Natural killer cell (primary cell): ENCODE data around the gene KLK2. TPM values are rescaled to one million over a fixed set of nuclear protein-coding genes. Genes with fewer than 3 reads are reported as not detected.

Experiments
- ATAC-seq, 3 donors: fragments of 150-1000 bp in 2 of 3; fragments of 200-7000 bp in 1 of 3; cut with Tn5 transposase; 1 replicate in 1 of 3; 2 replicates in 2 of 3; pipeline ENCODE4 v1.10.0; 2021; ENCODE audit warnings: mild to moderate bottlenecking in 2 of 3, moderate library complexity in 2 of 3
- DNase-seq, 2 donors: peaks; one replicate each; pipeline versions ENCODE4 v3.0.0 to v3.0.0-alpha.2; 2013 to 2021; ENCODE audit warnings: mixed read lengths in 1 of 2
- H3K27ac ChIP-seq: one replicate; pipeline ENCODE4 v1.5.1; 2013; ENCODE audit warnings: mild to moderate bottlenecking, low read length
- H3K27me3 ChIP-seq: one replicate; pipeline ENCODE4 v1.6.1; 2013; ENCODE audit warnings: low read length; ENCODE audit not compliant: control insufficient read depth, insufficient read depth
- H3K36me3 ChIP-seq: one replicate; pipeline ENCODE4 v1.6.1; 2013; ENCODE audit warnings: low read length; ENCODE audit not compliant: control insufficient read depth, insufficient read depth
- H3K4me1 ChIP-seq: one replicate; pipeline ENCODE4 v1.6.1; 2013; ENCODE audit warnings: low read length; ENCODE audit not compliant: control insufficient read depth, insufficient read depth
- H3K4me3 ChIP-seq: one replicate; pipeline ENCODE4 v1.5.1; 2013; ENCODE audit warnings: low read length
- H3K9me3 ChIP-seq: one replicate; pipeline ENCODE4 v1.6.1; 2013; ENCODE audit warnings: low read length; ENCODE audit not compliant: control insufficient read depth, insufficient read depth
- H3K27ac Mint-ChIP-seq, 2 donors: one replicate each; pipeline ENCODE4 v1.8.0; 2022; ENCODE audit warnings: mild to moderate bottlenecking in 2 of 2, mixed read lengths in 2 of 2, moderate library complexity in 1 of 2
- H3K27me3 Mint-ChIP-seq, 2 donors: one replicate each; pipeline ENCODE4 v1.8.0; 2022; ENCODE audit warnings: low read depth in 2 of 2, mixed read lengths in 2 of 2
- H3K36me3 Mint-ChIP-seq: one replicate; pipeline ENCODE4 v1.8.0; 2022; ENCODE audit warnings: mixed read lengths
- H3K4me1 Mint-ChIP-seq, 2 donors: one replicate each; pipeline ENCODE4 v1.8.0; 2022; ENCODE audit warnings: mixed read lengths in 2 of 2
- H3K4me3 Mint-ChIP-seq: one replicate; pipeline ENCODE4 v1.8.0; 2022; ENCODE audit warnings: mild to moderate bottlenecking, moderate library complexity, mixed read lengths
- H3K9me3 Mint-ChIP-seq, 2 donors: one replicate each; pipeline ENCODE4 v1.8.0; 2022; ENCODE audit warnings: mixed read lengths in 2 of 2
- CTCF ChIP-seq: fragments of 200-600 bp; IDR thresholded peaks from one replicate; pipeline ENCODE4 v1.8.0; 2022; ENCODE audit warnings: antibody characterized with exemption
- WGBS: methylation state at CpG from one replicate; pipeline ENCODE4 v1.1.7; 2013; ENCODE audit warnings: missing lambda C conversion rate; ENCODE audit not compliant: insufficient coverage; 5-methylcytosine and 5-hydroxymethylcytosine counted together
- intact Hi-C: fragments of 100-400 bp; cut with micrococcal nuclease; formaldehyde crosslinking; loops from one replicate; pipeline ENCODE4 v1.14.2; 2022
- total RNA-seq, 4 donors: library from RNA; stranded (reverse); fragments of 120-200 nt in 1 of 4; gene quantifications; one replicate each; pipeline versions ENCODE4 v1.2.3 to v1.2.4, GENCODE V29; 2013 to 2022

The KLK2 gene
- total RNA-seq, 3 donors from 2014 or later (not counting 1 experiment from before 2014, with no cell fraction given): not detected

- no peaks in the 10 kb centered on the region for H3K36me3 ChIP-seq
- H3K27me3 Mint-ChIP-seq: peaks cover 19 to 31% of the 10 kb centered on the region in 2 donors
- H3K27ac Mint-ChIP-seq: no peak within 1 kb of the TSS
- DNase-seq (no peak), ATAC-seq (no peak)
- no peak within 1 kb of the TSS for H3K4me3 ChIP-seq
- 73% methylated on average over 8 of the region's 8 CpGs for WGBS
- peaks cover 12% of the 10 kb centered on the region for H3K4me1 ChIP-seq
- H3K9me3 Mint-ChIP-seq: no peaks in the 10 kb centered on the region
- intact Hi-C loops: no loop called here
- no peak within 1 kb of the TSS for H3K27ac ChIP-seq
- H3K4me3 Mint-ChIP-seq: peak within 1 kb of the TSS; percentile 47
- peaks cover 5 to 21% of the 10 kb centered on the region in 2 donors for H3K4me1 Mint-ChIP-seq
- H3K9me3 ChIP-seq: no peaks in the 10 kb centered on the region
- H3K36me3 Mint-ChIP-seq: no peaks in the 10 kb centered on the region
- H3K27me3 ChIP-seq: peaks cover 8% of the 10 kb centered on the region
- TF ChIP-seq CTCF: no peak
These were observed 40.0 kb upstream of the KLK2 start, which contains the start of gene KLK15 for GRCh38 chr19:50833117-50833801. Gene KLK15 (minus strand): TSS chr19:50833574. CDS start chr19:50831492, 2,082 bp downstream.

GRCh38 chr19:50833802-50834167 is 39.5 kb upstream of the KLK2 start:
- H3K9me3 Mint-ChIP-seq: no peaks in the 10 kb centered on the region
- H3K9me3 ChIP-seq: no peaks in the 10 kb centered on the region
- WGBS: 88% methylated on average over 6 of the region's 6 CpGs
- no peaks in the 10 kb centered on the region for H3K36me3 ChIP-seq
- H3K4me3 ChIP-seq: no peak overlapping the region
- intact Hi-C loops: no loop called here
- ATAC-seq (no peak), DNase-seq (no peak)
- peaks cover 12% of the 10 kb centered on the region for H3K4me1 ChIP-seq
- peaks cover 5 to 21% of the 10 kb centered on the region in 2 donors for H3K4me1 Mint-ChIP-seq
- no peaks in the 10 kb centered on the region for H3K36me3 Mint-ChIP-seq
- H3K27ac ChIP-seq: no peak overlapping the region
- peak overlapping the region; percentile 47 for H3K4me3 Mint-ChIP-seq
- no peak overlapping the region for H3K27ac Mint-ChIP-seq
- peaks cover 19 to 31% of the 10 kb centered on the region in 2 donors for H3K27me3 Mint-ChIP-seq
- H3K27me3 ChIP-seq: peaks cover 8% of the 10 kb centered on the region
- no peak for TF ChIP-seq CTCF

- no peak overlapping the region for H3K27ac Mint-ChIP-seq
- no peak for DNase-seq
- no peaks in the 10 kb centered on the region for H3K9me3 ChIP-seq
- H3K4me3 Mint-ChIP-seq: peak overlapping the region; percentile 87
- H3K9me3 Mint-ChIP-seq: no peaks in the 10 kb centered on the region
- 40% methylated on average over 13 of the region's 13 CpGs for WGBS
- no peak overlapping the region for H3K27ac ChIP-seq
- peaks cover 5 to 21% of the 10 kb centered on the region in 2 donors for H3K4me1 Mint-ChIP-seq
- no peaks in the 10 kb centered on the region for H3K36me3 Mint-ChIP-seq
- ATAC-seq: no peak
- H3K4me1 ChIP-seq: peaks cover 12% of the 10 kb centered on the region
- intact Hi-C loops: no loop called here
- peaks cover 8% of the 10 kb centered on the region for H3K27me3 ChIP-seq
- H3K4me3 ChIP-seq: peak overlapping the region; percentile 52
- H3K27me3 Mint-ChIP-seq: peaks cover 19 to 34% of the 10 kb centered on the region in 2 donors
- H3K36me3 ChIP-seq: no peaks in the 10 kb centered on the region
- no peak for TF ChIP-seq CTCF
These were observed 38.0 kb upstream of the KLK2 start for GRCh38 chr19:50835103-50835784.
